Heart right ventricle (tissue), 16 donors: ENCODE data around the gene DSE. TPM values are rescaled to one million over a fixed set of nuclear protein-coding genes. Genes with fewer than 3 reads are reported as not detected.
A peak's percentile ranks its signal among the peaks of the same experiment; 100 is the strongest.

Experiments
- ATAC-seq, 8 donors: fragments of 200-7000 bp; cut with Tn5 transposase; one replicate each; pipeline ENCODE4 v1.9.1; 2020; ENCODE audit warnings: mild to moderate bottlenecking in 8 of 8, moderate library complexity in 8 of 8, moderate number of reproducible peaks in 1 of 8
- DNase-seq, 2 donors: peaks; one replicate each; pipeline ENCODE4 v3.0.0-alpha.2; 2020
- H3K27ac ChIP-seq, 10 donors: fragments of 200-600 bp; sonication (generic) in 2 of 10; one replicate each; pipeline versions ENCODE4 v1.5.0 to v1.8.0; 2020 to 2022; ENCODE audit warnings: mild to moderate bottlenecking in 3 of 10
- H3K27me3 ChIP-seq, 7 donors: fragments of 200-600 bp; one replicate each; pipeline ENCODE4 v1.8.0; 2021 to 2022; ENCODE audit warnings: mild to moderate bottlenecking in 2 of 7
- H3K36me3 ChIP-seq, 9 donors: fragments of 200-600 bp; sonication (generic) in 1 of 9; one replicate each; pipeline versions ENCODE4 v1.5.0 to v1.8.0; 2020 to 2022; ENCODE audit warnings: mild to moderate bottlenecking in 2 of 9
- H3K4me1 ChIP-seq, 9 donors: fragments of 200-600 bp; sonication (generic) in 1 of 9; one replicate each; pipeline versions ENCODE4 v1.5.0 to v1.8.0; 2020 to 2022; ENCODE audit warnings: mild to moderate bottlenecking in 4 of 9
- H3K4me3 ChIP-seq, 10 donors: fragments of 200-600 bp; sonication (generic) in 2 of 10; one replicate each; pipeline versions ENCODE4 v1.5.0 to v1.8.0; 2020 to 2022; ENCODE audit warnings: mild to moderate bottlenecking in 7 of 10, moderate library complexity in 2 of 10
- H3K9me3 ChIP-seq, 11 donors: fragments of 200-600 bp in 10 of 11; sonication (generic) in 2 of 11; one replicate each; pipeline versions ENCODE4 v1.5.0 to v1.8.0; 2013 to 2022; ENCODE audit warnings: mild to moderate bottlenecking in 2 of 11, control low read depth in 1 of 11, moderate library complexity in 1 of 11
- WGBS, 2 donors: extraction: QIAGEN DNeasy Blood & Tissue Kit; methylation state at CpG; one replicate each; pipeline ENCODE4 v1.1.7; 2013; ENCODE audit warnings: inconsistent platforms in 1 of 2; 5-methylcytosine and 5-hydroxymethylcytosine counted together
- intact Hi-C, 10 donors: fragments of 100-400 bp; cut with DNase I; formaldehyde crosslinking; loops; one replicate each; pipeline versions ENCODE4 v1.11.1 to v1.14.2; 2022
- polyA plus RNA-seq, 2 donors: library from polyadenylated mRNA; stranded (reverse); fragments of 200-250 nt; gene quantifications; one replicate each; pipeline ENCODE4 v1.2.3, GENCODE V29; 2013
- total RNA-seq, 10 donors: library from RNA; stranded (reverse); fragmentation: NEBNext Ultra II Directional in 3 of 10; extraction: Animal tissue kit (Norgen Biotek cat#: 25700) in 3 of 10; gene quantifications; one replicate each; pipeline versions ENCODE4 v1.2.1 to v1.2.4, GENCODE V29; 2021 to 2023
- TF ChIP-seq, protein P1 (sequence below), 9 donors: fragments of 200-600 bp; sonication (generic) in 2 of 9; IDR thresholded peaks; one replicate each; pipeline versions ENCODE4 v1.5.0 to v1.8.0; 2021 to 2022; ENCODE audit warnings: antibody characterized with exemption in 9 of 9, mild to moderate bottlenecking in 5 of 9, moderate library complexity in 1 of 9
- donor health status: Arrhythmogenic right ventricular cardiomyopathy.
- donor health status: ischemic (EF 13 %, LVEDD 7.1; RV severe dilation, severe dysfunction).
- donor health status: healthy with polysubstance abuse.
- donor health status: DM: no; HTN: yes; CAD: no.
- donor health status: DM: no; HTN: no; CAD: no.
- donor health status: ischemic (EF 25% LVEDD 6.9; RV normal size, moderate dysfunction).
- donor health status: ischemic (EF 25% LVEDD 5.7; RV mildly dilated, moderate dysfunction).
- donor health status: healthy.
- donor health status: DM: yes; HTN: yes; CAD: no.
- donor health status: Ischemic cardiomyopathy.
- donor health status: ischemic (EF 35%, LVEDD 5.7; RV mildly dilated, moderate dysfunction).
- donor health status: nonischemic (EF 11% LVEDD 7.7; RV severe dilation, severe dysfunction).
- donor health status: DM: yes; HTN: yes; CAD: no.
- donor health status: PGD.
- donor health status: ischemic (EF 29% LVEDD 5.4; RV normal size, mild dysfunction).
- donor health status: nonischemic (EF 23%, LVEDD 6.1; RV moderate dilation, normal function).

DSE gene
- total and polyA plus RNA-seq, 12 donors: 3.8 to 25.4 (median 11.3) TPM

DNA sequence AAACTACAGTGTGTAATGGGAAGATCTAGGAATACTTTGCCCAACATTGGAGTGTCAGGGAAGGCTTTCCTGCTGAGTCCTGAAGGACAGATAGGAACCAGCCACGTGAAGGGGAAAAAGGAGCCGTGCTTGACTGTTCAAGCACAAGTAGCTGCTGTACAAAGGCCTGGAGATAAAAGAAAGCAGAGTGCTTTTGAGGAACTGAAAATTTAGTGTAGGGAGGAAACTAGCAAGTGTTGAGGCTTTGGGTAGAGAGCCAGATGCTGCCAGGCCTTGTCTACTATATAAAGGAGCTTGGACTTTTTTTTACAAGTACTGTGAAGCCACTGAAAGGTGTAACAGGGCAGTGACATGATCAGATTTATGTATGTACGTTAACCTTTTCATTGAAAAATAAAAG lies 39.0 kb downstream of the DSE start:
- peaks cover 0 to 6% (median 0%) of the 10 kb centered on the region in 9 donors for H3K36me3 ChIP-seq
- 54 to 61% methylated on average over 3 of the region's 3 CpGs for WGBS, 2 donors
- no peak overlapping the region for H3K4me3 ChIP-seq
- TF ChIP-seq, protein P1, sequence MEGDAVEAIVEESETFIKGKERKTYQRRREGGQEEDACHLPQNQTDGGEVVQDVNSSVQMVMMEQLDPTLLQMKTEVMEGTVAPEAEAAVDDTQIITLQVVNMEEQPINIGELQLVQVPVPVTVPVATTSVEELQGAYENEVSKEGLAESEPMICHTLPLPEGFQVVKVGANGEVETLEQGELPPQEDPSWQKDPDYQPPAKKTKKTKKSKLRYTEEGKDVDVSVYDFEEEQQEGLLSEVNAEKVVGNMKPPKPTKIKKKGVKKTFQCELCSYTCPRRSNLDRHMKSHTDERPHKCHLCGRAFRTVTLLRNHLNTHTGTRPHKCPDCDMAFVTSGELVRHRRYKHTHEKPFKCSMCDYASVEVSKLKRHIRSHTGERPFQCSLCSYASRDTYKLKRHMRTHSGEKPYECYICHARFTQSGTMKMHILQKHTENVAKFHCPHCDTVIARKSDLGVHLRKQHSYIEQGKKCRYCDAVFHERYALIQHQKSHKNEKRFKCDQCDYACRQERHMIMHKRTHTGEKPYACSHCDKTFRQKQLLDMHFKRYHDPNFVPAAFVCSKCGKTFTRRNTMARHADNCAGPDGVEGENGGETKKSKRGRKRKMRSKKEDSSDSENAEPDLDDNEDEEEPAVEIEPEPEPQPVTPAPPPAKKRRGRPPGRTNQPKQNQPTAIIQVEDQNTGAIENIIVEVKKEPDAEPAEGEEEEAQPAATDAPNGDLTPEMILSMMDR (IDR thresholded peaks at IDR 0.05): no peak
- peaks cover 6 to 64% (median 44%) of the 10 kb centered on the region in 9 donors for H3K4me1 ChIP-seq
- H3K27ac ChIP-seq: peak overlapping the region in 1 of 10 donors; percentile 33
- H3K9me3 ChIP-seq: no peaks in the 10 kb centered on the region
- intact Hi-C loops: no loop called here
- ATAC-seq (peak in 4 of 8 donors; percentile 19 to 61 (median 32)), DNase-seq (no peak)
- no peaks in the 10 kb centered on the region for H3K27me3 ChIP-seq

DNA sequence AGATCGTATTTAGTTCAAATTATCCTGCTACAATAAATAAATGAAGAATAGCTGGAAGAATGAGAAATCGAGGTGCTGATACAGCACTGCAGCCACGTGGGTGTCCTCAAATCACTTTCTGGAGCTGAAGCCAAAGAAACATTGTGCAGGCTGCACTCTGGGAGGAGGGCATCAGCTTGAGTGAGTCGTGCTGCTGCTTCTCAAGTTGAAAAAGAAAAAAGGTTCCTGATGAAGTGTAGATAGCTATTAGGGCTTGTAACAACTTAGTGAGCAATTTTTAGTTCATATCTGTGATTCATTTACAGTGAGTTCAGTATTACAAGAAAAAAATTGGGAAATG lies 40.5 kb downstream of the DSE start:
- TF ChIP-seq, protein P1 (IDR thresholded peaks at IDR 0.05): no peak
- Histone ChIP-seq H3K4me1 (peaks cover 6 to 49% (median 35%) of the 10 kb centered on the region in 9 donors), H3K9me3 (no peaks in the 10 kb centered on the region), H3K36me3 (peaks cover 0 to 11% (median 0%) of the 10 kb centered on the region in 9 donors), H3K27ac (peak overlapping the region in 4 of 10 donors; percentile 17 to 66 (median 42)), H3K27me3 (no peaks in the 10 kb centered on the region), H3K4me3 (no peak overlapping the region)
- 2 to 5% methylated on average over 4 of the region's 4 CpGs for WGBS, 2 donors
- intact Hi-C loops: no loop called here
- DNase-seq (peak in 1 of 2 donors; percentile 38), ATAC-seq (peak in 7 of 8 donors; percentile 56 to 86 (median 76))

DNA sequence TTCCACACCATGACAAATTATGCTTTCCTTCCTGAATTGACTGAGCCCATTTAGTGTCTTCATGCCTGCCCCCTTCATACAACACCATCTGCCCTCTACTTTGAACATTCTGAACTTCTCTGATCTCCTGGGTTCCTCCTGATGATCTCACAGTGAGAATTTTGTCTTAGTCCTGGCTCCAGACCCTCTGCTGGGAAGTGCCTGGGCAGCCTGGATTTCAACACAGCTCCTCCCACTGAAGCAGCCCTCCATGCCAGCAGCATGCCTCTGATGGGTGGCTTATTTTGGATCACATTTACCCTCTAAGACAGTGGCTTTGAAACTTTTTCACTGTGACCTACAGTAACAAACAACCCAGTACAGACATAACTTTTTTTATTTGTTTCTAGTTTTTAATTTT lies 41.5 kb downstream of the DSE start:
- TF ChIP-seq, protein P1 (IDR thresholded peaks at IDR 0.05): no peak
- Histone ChIP-seq H3K9me3 (no peaks in the 10 kb centered on the region), H3K36me3 (peaks cover 0 to 11% (median 0%) of the 10 kb centered on the region in 9 donors), H3K27me3 (no peaks in the 10 kb centered on the region), H3K27ac (peak overlapping the region in 4 of 10 donors; percentile 6 to 66 (median 26)), H3K4me3 (no peak overlapping the region), H3K4me1 (peaks cover 6 to 39% (median 28%) of the 10 kb centered on the region in 9 donors)
- intact Hi-C loops: no loop called here
- DNase-seq: no peak
- peak in 7 of 8 donors; percentile 55 to 71 (median 67) for ATAC-seq

DNA sequence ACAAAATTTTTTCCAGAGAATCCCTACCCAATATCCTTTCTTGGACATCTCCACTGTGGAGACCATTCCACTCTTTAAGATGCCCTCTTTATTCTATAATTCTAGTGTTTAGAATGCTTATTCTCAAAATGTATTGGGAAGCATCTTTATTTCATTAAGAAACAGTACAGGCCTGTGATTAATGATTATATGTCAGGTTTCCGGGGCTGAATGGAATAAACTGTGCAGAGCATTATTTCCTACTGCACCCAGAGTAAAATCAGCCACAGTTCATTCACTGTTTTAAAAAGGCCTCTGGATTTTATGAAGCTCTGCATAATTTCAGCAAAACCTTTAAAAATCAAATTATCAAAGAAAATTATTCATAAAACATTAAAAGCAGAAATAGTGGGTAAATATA lies 42.6 kb downstream of the DSE start:
- H3K27ac ChIP-seq: no peak overlapping the region
- ATAC-seq (no peak), DNase-seq (no peak)
- peaks cover 6 to 40% (median 28%) of the 10 kb centered on the region in 9 donors for H3K4me1 ChIP-seq
- peaks cover 0 to 11% (median 0%) of the 10 kb centered on the region in 9 donors for H3K36me3 ChIP-seq
- H3K27me3 ChIP-seq: no peaks in the 10 kb centered on the region
- 88 to 100% methylated on average over 1 of the region's 1 CpG for WGBS, 2 donors
- H3K9me3 ChIP-seq: no peaks in the 10 kb centered on the region
- TF ChIP-seq, protein P1 (IDR thresholded peaks at IDR 0.05): no peak
- intact Hi-C loops: no loop called here
- H3K4me3 ChIP-seq: no peak overlapping the region
